Spleen (tissue), 11 donors: ENCODE measurements around the gene TM9SF4. TPM values are rescaled to one million over a fixed set of nuclear protein-coding genes. Genes with fewer than 3 reads are reported as not detected.

ENCODE experiments used
- DNase-seq: peaks from one replicate; pipeline ENCODE4 v3.0.0-alpha.2; 2020
- H3K27ac ChIP-seq, 8 donors: fragments of 200-600 bp; sonication (generic) in 7 of 8; 1 replicate in 4 of 8; 2 replicates in 4 of 8; pipeline versions ENCODE4 v1.5.0 to v1.8.0; 2016 to 2021; ENCODE audit warnings: inconsistent platforms in 4 of 8, mild to moderate bottlenecking in 4 of 8, moderate library complexity in 1 of 8
- H3K27me3 ChIP-seq, 7 donors: fragments of 200-600 bp; sonication (generic) in 6 of 7; replicated peaks in 1 of 7; 1 replicate in 4 of 7; 2 replicates in 3 of 7; pipeline versions ENCODE4 v1.5.0 to v1.8.0; 2016 to 2021; ENCODE audit warnings: inconsistent platforms in 3 of 7, mild to moderate bottlenecking in 1 of 7
- H3K36me3 ChIP-seq, 6 donors: fragments of 200-600 bp; sonication (generic) in 5 of 6; 1 replicate in 4 of 6; 2 replicates in 2 of 6; pipeline versions ENCODE4 v1.5.0 to v1.8.0; 2016 to 2021; ENCODE audit warnings: inconsistent platforms in 2 of 6
- H3K4me1 ChIP-seq, 6 donors: fragments of 200-600 bp; sonication (generic) in 5 of 6; 1 replicate in 3 of 6; 2 replicates in 3 of 6; pipeline versions ENCODE4 v1.5.0 to v1.8.0; 2016 to 2021; ENCODE audit warnings: inconsistent platforms in 3 of 6
- H3K4me3 ChIP-seq, 8 donors: fragments of 200-600 bp; sonication (generic) in 7 of 8; 1 replicate in 4 of 8; 2 replicates in 4 of 8; pipeline versions ENCODE4 v1.5.0 to v1.8.0; 2016 to 2021; ENCODE audit warnings: inconsistent platforms in 4 of 8, mild to moderate bottlenecking in 4 of 8, moderate library complexity in 2 of 8
- H3K9me3 ChIP-seq, 8 donors: fragments of 200-600 bp; sonication (generic) in 7 of 8; 1 replicate in 4 of 8; 2 replicates in 4 of 8; pipeline versions ENCODE4 v1.5.0 to v1.8.0; 2016 to 2021; ENCODE audit warnings: inconsistent platforms in 4 of 8
- POLR2A ChIP-seq, 3 donors: fragments of 450-650 bp; IDR thresholded peaks; one replicate each; pipeline ENCODE4 v1.5.1; 2017; ENCODE audit warnings: antibody characterized with exemption in 3 of 3, mild to moderate bottlenecking in 1 of 3
- POLR2AphosphoS5 ChIP-seq, 3 donors: sonication (generic); formaldehyde crosslinking; IDR thresholded peaks; one replicate each; pipeline ENCODE4 v1.5.1; 2017; ENCODE audit warnings: antibody characterized with exemption in 3 of 3
- WGBS, 5 donors: extraction: QIAGEN DNeasy Blood & Tissue Kit in 3 of 5; methylation state at CpG; one replicate each; pipeline versions ENCODE4 v1.1.5 to v1.1.7; 2013 to 2018; 5-methylcytosine and 5-hydroxymethylcytosine counted together
- intact Hi-C: fragments of 100-400 bp; cut with DNase I; formaldehyde crosslinking; loops from one replicate; pipeline ENCODE4 v1.15.0; 2023; ENCODE audit warnings: low total_unique reads
- polyA plus RNA-seq, 3 donors: library from polyadenylated mRNA; stranded (reverse); fragments of 200-250 nt; gene quantifications; one replicate each; pipeline ENCODE4 v1.2.1, GENCODE V29; 2013
- total RNA-seq, 7 donors: library from RNA; depleted of rRNA in 3 of 7; stranded (reverse); fragments of >200 nt in 3 of 7; fragmentation: NEBNext Ultra II Directional in 4 of 7; extraction: Animal tissue kit (Norgen Biotek cat#: 25700) in 4 of 7; gene quantifications; one replicate each; pipeline versions ENCODE4 v1.1.0 to v1.2.1, GENCODE V29; 2016 to 2021
- TF ChIP-seq, protein P1 (sequence below), 11 experiments: fragments of 200-600 bp in 7 of 11; fragments of 450-650 bp in 4 of 11; sonication (generic) in 4 of 11; IDR thresholded peaks in 8 of 11; conservative IDR thresholded peaks in 3 of 11; 1 replicate in 7 of 11; 2 replicates in 4 of 11; pipeline versions ENCODE4 v1.4.0 to v1.8.0; 2016 to 2021; ENCODE audit warnings: antibody characterized with exemption in 11 of 11, inconsistent platforms in 4 of 11, mild to moderate bottlenecking in 1 of 11
- donor health status: healthy with polysubstance abuse.
- donor health status: DM: no; HTN: no; CAD: no; lungs with moderate emphysema.
- donor health status: DM: no; HTN: no; CAD: no.
- donor health status: Bipolar disorder and iron deficiency.
- donor health status: healthy.
- donor health status: DM: no; HTN: no; CAD: no.
- donor health status: DM: yes; HTN: yes; CAD: no.

TM9SF4 gene
- total and polyA plus RNA-seq, 10 donors, result 12.0 to 58.3 (median 41.0) TPM

GRCh38 chr20:32078791-32079190 is 30.7 kb upstream of the TM9SF4 start:
- TF ChIP-seq POLR2A (IDR thresholded peaks at IDR 0.05), result no peak
- TF ChIP-seq POLR2AphosphoS5 (IDR thresholded peaks at IDR 0.05), result no peak
- TF ChIP-seq, protein P1, sequence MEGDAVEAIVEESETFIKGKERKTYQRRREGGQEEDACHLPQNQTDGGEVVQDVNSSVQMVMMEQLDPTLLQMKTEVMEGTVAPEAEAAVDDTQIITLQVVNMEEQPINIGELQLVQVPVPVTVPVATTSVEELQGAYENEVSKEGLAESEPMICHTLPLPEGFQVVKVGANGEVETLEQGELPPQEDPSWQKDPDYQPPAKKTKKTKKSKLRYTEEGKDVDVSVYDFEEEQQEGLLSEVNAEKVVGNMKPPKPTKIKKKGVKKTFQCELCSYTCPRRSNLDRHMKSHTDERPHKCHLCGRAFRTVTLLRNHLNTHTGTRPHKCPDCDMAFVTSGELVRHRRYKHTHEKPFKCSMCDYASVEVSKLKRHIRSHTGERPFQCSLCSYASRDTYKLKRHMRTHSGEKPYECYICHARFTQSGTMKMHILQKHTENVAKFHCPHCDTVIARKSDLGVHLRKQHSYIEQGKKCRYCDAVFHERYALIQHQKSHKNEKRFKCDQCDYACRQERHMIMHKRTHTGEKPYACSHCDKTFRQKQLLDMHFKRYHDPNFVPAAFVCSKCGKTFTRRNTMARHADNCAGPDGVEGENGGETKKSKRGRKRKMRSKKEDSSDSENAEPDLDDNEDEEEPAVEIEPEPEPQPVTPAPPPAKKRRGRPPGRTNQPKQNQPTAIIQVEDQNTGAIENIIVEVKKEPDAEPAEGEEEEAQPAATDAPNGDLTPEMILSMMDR (IDR thresholded peaks at IDR 0.05 in 8 of 11, conservative IDR thresholded peaks at IDR 0.05 in 3 of 11), result no peak

DNA sequence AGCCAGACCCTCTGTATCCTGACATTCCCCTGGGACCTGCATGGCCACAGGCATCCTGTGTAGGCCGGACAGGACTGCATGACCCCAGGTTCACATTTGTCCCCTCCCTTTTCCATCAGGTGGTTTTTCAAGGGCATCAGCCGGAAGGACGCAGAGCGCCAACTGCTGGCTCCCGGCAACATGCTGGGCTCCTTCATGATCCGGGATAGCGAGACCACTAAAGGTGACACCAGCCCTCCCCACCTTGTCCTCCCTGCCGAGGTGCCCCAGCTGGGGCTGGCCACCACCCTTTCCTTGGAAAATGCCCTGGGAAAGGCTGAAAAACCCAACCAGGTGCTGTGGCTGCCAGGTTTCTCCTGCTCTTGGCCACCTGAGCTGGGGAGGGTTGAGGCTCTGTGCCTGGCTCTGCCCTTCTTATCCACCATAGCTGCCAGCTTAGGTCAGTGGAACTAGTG is 29.8 kb upstream of the TM9SF4 start:
- Histone ChIP-seq H3K27ac (peak overlapping the region in 3 of 8 donors; percentile 18 to 67 (median 57)), H3K27me3 (no peaks in the 10 kb centered on the region), H3K4me1 (peaks cover 0 to 43% (median 13%) of the 10 kb centered on the region in 6 donors), H3K4me3 (no peak overlapping the region), H3K36me3 (peaks cover 0 to 100% (median 16%) of the 10 kb centered on the region in 6 donors), H3K9me3 (no peaks in the 10 kb centered on the region)
- no peak for DNase-seq
- intact Hi-C loops, result no loop called here
- TF ChIP-seq POLR2AphosphoS5 (IDR thresholded peaks at IDR 0.05) (peak in 1 of 3 donors; percentile 8), POLR2A (IDR thresholded peaks at IDR 0.05) (no peak)
- TF ChIP-seq, protein P1 (IDR thresholded peaks at IDR 0.05 in 8 of 11, conservative IDR thresholded peaks at IDR 0.05 in 3 of 11), result no peak
- 70 to 84% (median 78%) methylated on average over 8 of the region's 8 CpGs for WGBS, 5 donors

More at GRCh38 chr20:32078791-32079190, 30.7 kb upstream of the TM9SF4 start:
- H3K4me3 ChIP-seq, result no peak overlapping the region
- no peak for DNase-seq
- H3K27ac ChIP-seq, result peak overlapping the region in 6 of 8 donors; percentile 27 to 67 (median 41)
- peaks cover 0 to 100% (median 11%) of the 10 kb centered on the region in 6 donors for H3K36me3 ChIP-seq
- H3K27me3 ChIP-seq, result no peaks in the 10 kb centered on the region
- peaks cover 0 to 43% (median 13%) of the 10 kb centered on the region in 6 donors for H3K4me1 ChIP-seq
- intact Hi-C loops, result no loop called here
- no peaks in the 10 kb centered on the region for H3K9me3 ChIP-seq

- intact Hi-C loops, result no loop called here
- WGBS, 5 donors, result 60 to 91% (median 64%) methylated on average over 3 of the region's 3 CpGs
- H3K36me3 ChIP-seq, result peaks cover 0 to 100% (median 15%) of the 10 kb centered on the region in 6 donors
Measured at GRCh38 chr20:32080783-32081182, 28.7 kb upstream of the TM9SF4 start.

DNA sequence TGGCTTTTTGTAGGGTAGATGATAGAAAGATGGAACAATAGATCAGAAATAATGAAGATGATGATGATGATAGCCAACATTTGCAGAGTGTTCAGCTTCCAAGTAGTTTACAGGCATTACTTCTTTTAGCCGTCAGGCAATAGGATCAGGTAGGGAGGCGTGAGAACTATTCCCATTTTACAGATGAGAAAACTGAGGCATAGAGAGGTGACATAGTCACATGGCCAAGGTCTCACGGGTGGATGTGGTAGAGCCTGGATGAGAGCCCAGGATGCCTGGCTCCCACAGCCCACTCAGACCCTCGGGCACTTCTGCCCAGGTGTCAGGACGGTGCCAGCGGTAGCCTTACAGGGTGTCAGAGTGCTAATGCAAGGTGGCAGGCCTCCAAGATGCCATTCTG is 26.0 kb upstream of the TM9SF4 start:
- 86 to 92% (median 89%) methylated on average over 6 of the region's 6 CpGs for WGBS, 5 donors
- no peak overlapping the region for H3K4me3 ChIP-seq
- intact Hi-C loops, result no loop called here
- peak in 1 of 3 donors; percentile 68 for TF ChIP-seq POLR2AphosphoS5 (IDR thresholded peaks at IDR 0.05)
- TF ChIP-seq, protein P1 (IDR thresholded peaks at IDR 0.05 in 8 of 11, conservative IDR thresholded peaks at IDR 0.05 in 3 of 11), result no peak
- no peak for TF ChIP-seq POLR2A (IDR thresholded peaks at IDR 0.05)
- H3K9me3 ChIP-seq, result no peaks in the 10 kb centered on the region
- H3K27ac ChIP-seq, result no peak overlapping the region
- no peak for DNase-seq
- no peaks in the 10 kb centered on the region for H3K27me3 ChIP-seq
- peaks cover 0 to 100% (median 17%) of the 10 kb centered on the region in 6 donors for H3K36me3 ChIP-seq
- H3K4me1 ChIP-seq, result peaks cover 0 to 23% (median 2%) of the 10 kb centered on the region in 6 donors

More at GRCh38 chr20:32080783-32081182, 28.7 kb upstream of the TM9SF4 start:
- Histone ChIP-seq H3K4me1 (peaks cover 0 to 42% (median 13%) of the 10 kb centered on the region in 6 donors), H3K4me3 (no peak overlapping the region), H3K27me3 (no peaks in the 10 kb centered on the region), H3K9me3 (no peaks in the 10 kb centered on the region), H3K27ac (no peak overlapping the region)
- TF ChIP-seq POLR2AphosphoS5 (IDR thresholded peaks at IDR 0.05) (no peak), POLR2A (IDR thresholded peaks at IDR 0.05) (no peak)
- TF ChIP-seq, protein P1 (IDR thresholded peaks at IDR 0.05 in 8 of 11, conservative IDR thresholded peaks at IDR 0.05 in 3 of 11), result no peak
- no peak for DNase-seq
